HEK293 (cell line): ENCODE measurements around the gene HOXA6.
A peak's percentile ranks its signal among the peaks of the same experiment; 100 is the strongest.

Experiments used
- BCL11B ChIP-seq: fragments of 450-650 bp; formaldehyde crosslinking; IDR thresholded peaks from 2 replicates; pipeline ENCODE4 v1.5.1; 2016; ENCODE audit warnings: low read depth, missing biosample characterization, missing genetic modification characterization
- BCL6B ChIP-seq: fragments of 450-650 bp; formaldehyde crosslinking; IDR thresholded peaks from 2 replicates; pipeline ENCODE4 v1.5.1; 2017; ENCODE audit warnings: missing biosample characterization, missing genetic modification characterization
- CTCF ChIP-seq: fragments of 450-650 bp; formaldehyde crosslinking; IDR thresholded peaks from 2 replicates; pipeline ENCODE4 v1.5.1; 2016; ENCODE audit warnings: missing biosample characterization, missing genetic modification characterization
- ELK4 ChIP-seq: IDR thresholded peaks from 2 replicates; pipeline ENCODE4 v1.6.1; 2011; ENCODE audit warnings: mild to moderate bottlenecking, low read depth, low read length, borderline replicate concordance
- GLI4 ChIP-seq: fragments of 450-650 bp; formaldehyde crosslinking; IDR thresholded peaks from 2 replicates; pipeline ENCODE4 v1.5.1; 2016; ENCODE audit warnings: missing biosample characterization, missing genetic modification characterization
- HOXA7 ChIP-seq: sonication (generic); formaldehyde crosslinking; IDR thresholded peaks from 2 replicates; pipeline ENCODE4 v1.8.1; 2022; ENCODE audit warnings: missing genetic modification reagents, borderline replicate concordance
- HOXD13 ChIP-seq: sonication (generic); formaldehyde crosslinking; IDR thresholded peaks from 2 replicates; pipeline ENCODE4 v1.8.0; 2022; ENCODE audit warnings: missing genetic modification reagents, borderline replicate concordance
- MZF1 ChIP-seq: fragments of 450-650 bp; formaldehyde crosslinking; IDR thresholded peaks from 2 replicates; pipeline ENCODE4 v1.5.1; 2017; ENCODE audit warnings: missing biosample characterization, missing genetic modification characterization, borderline replicate concordance
- PATZ1 ChIP-seq: fragments of 450-650 bp; formaldehyde crosslinking; IDR thresholded peaks from 2 replicates; pipeline ENCODE4 v1.5.1; 2016; ENCODE audit warnings: missing biosample characterization, missing genetic modification characterization
- RBAK ChIP-seq: fragments of 450-650 bp; formaldehyde crosslinking; IDR thresholded peaks from 2 replicates; pipeline ENCODE4 v1.5.1; 2016; ENCODE audit warnings: missing biosample characterization, missing genetic modification characterization
- TRIM28 ChIP-seq: IDR thresholded peaks from 2 replicates; pipeline ENCODE4 v1.6.1; 2011; ENCODE audit warnings: low read length, control low read depth, borderline replicate concordance
- ZBTB21 ChIP-seq: fragments of 450-650 bp; formaldehyde crosslinking; IDR thresholded peaks from 2 replicates; pipeline ENCODE4 v1.5.1; 2017; ENCODE audit warnings: missing biosample characterization, missing genetic modification characterization
- ZNF221 ChIP-seq: fragments of 450-650 bp; formaldehyde crosslinking; IDR thresholded peaks from 2 replicates; pipeline ENCODE4 v1.5.1; 2017; ENCODE audit warnings: missing biosample characterization, missing genetic modification characterization, borderline replicate concordance
- ZNF354C ChIP-seq: fragments of 450-650 bp; formaldehyde crosslinking; IDR thresholded peaks from 2 replicates; pipeline ENCODE4 v1.5.1; 2016; ENCODE audit warnings: missing biosample characterization, missing genetic modification characterization, low read depth, borderline replicate concordance
- ZNF416 ChIP-seq: fragments of 450-650 bp; formaldehyde crosslinking; IDR thresholded peaks from 2 replicates; pipeline ENCODE4 v1.5.1; 2016; ENCODE audit warnings: missing biosample characterization, missing genetic modification characterization
- ZNF48 ChIP-seq: fragments of 450-650 bp; formaldehyde crosslinking; IDR thresholded peaks from 2 replicates; pipeline ENCODE4 v1.5.1; 2016; ENCODE audit warnings: missing biosample characterization, missing genetic modification characterization
- ZNF555 ChIP-seq: fragments of 450-650 bp; formaldehyde crosslinking; conservative IDR thresholded peaks from 2 replicates; pipeline ENCODE4 v1.5.1; 2017; ENCODE audit warnings: missing biosample characterization, mild to moderate bottlenecking, missing genetic modification characterization, inconsistent platforms
- ZNF624 ChIP-seq: fragments of 450-650 bp; formaldehyde crosslinking; IDR thresholded peaks from 2 replicates; pipeline ENCODE4 v1.5.1; 2017; ENCODE audit warnings: missing biosample characterization, missing genetic modification characterization
- ZNF707 ChIP-seq: fragments of 450-650 bp; formaldehyde crosslinking; IDR thresholded peaks from 2 replicates; pipeline ENCODE4 v1.5.1; 2016; ENCODE audit warnings: missing biosample characterization, missing genetic modification characterization
- ZNF747 ChIP-seq: fragments of 450-650 bp; formaldehyde crosslinking; IDR thresholded peaks from 2 replicates; pipeline ENCODE4 v1.5.1; 2016; ENCODE audit warnings: missing biosample characterization, missing genetic modification characterization
- ZNF777 ChIP-seq: fragments of 450-650 bp; formaldehyde crosslinking; IDR thresholded peaks from 2 replicates; pipeline ENCODE4 v1.5.1; 2017; ENCODE audit warnings: missing biosample characterization, missing genetic modification characterization, borderline replicate concordance
- ZNF792 ChIP-seq: fragments of 450-650 bp; formaldehyde crosslinking; IDR thresholded peaks from 2 replicates; pipeline ENCODE4 v1.5.1; 2016; ENCODE audit warnings: missing biosample characterization, missing genetic modification characterization
- ZNF843 ChIP-seq: fragments of 450-650 bp; formaldehyde crosslinking; IDR thresholded peaks from 2 replicates; pipeline ENCODE4 v1.5.1; 2016; ENCODE audit warnings: missing biosample characterization, missing genetic modification characterization
- ZSCAN16 ChIP-seq: fragments of 450-650 bp; formaldehyde crosslinking; IDR thresholded peaks from 2 replicates; pipeline ENCODE4 v1.5.1; 2016; ENCODE audit warnings: missing biosample characterization, missing genetic modification characterization
- TF ChIP-seq, protein P1 (sequence below): fragments of 450-650 bp; formaldehyde crosslinking; IDR thresholded peaks from 2 replicates; pipeline ENCODE4 v1.5.1; 2017; ENCODE audit warnings: missing biosample characterization, missing genetic modification characterization
- TF ChIP-seq, protein P2 (sequence below): fragments of 450-650 bp; formaldehyde crosslinking; IDR thresholded peaks from 2 replicates; pipeline ENCODE4 v1.5.1; 2016; ENCODE audit warnings: missing biosample characterization, missing genetic modification characterization, low read depth

The HOXA6 gene

DNA sequence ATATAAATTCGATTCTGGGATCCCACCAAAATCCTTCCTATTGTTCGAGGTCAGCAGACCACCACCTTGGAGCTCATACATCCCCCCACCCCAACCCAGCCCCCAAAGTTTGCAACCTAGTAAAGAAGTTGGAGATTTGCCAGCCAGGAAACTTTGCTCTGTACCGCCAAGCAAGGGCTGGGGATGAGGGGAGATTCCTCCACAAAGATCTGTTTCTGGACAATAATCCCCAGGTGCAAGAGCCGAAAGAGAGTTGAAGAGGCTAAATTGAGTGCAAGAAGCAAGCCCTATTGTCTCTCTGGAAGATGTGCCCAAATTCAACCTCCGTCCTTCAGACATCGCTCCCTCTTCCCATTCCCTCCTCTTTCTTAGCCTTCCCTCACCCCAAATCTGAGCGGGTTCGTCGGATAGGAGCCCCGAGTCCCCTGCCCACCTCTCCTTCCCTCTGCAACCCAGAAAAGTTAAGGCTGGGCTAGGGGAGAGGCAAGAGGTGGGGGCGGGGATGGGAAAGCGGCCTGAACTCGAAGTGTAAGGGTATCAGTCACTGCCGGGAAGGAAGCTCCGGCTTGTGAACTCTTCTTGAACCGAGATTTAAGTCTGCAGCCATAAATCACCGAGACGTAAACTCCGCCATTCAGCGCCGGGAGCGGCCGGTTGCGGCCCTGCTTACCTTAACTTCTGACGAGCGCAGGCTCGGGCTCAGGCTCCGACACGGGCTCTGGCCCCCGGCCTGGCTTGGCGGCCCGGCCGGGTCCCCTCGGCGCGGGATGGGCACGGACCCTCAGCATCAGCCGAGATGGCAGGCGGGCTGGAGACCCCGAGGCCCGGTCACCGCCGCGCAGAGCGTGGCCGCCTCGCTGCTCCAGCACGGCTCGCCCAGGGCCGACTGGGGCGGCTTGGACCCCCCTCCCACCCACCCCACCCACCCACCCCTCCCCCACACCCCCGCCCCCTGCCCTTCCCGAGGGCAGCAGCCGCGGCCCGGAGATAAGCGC lies 34.3 kb downstream of the HOXA6 start (continued):
- TF ChIP-seq, protein P1, sequence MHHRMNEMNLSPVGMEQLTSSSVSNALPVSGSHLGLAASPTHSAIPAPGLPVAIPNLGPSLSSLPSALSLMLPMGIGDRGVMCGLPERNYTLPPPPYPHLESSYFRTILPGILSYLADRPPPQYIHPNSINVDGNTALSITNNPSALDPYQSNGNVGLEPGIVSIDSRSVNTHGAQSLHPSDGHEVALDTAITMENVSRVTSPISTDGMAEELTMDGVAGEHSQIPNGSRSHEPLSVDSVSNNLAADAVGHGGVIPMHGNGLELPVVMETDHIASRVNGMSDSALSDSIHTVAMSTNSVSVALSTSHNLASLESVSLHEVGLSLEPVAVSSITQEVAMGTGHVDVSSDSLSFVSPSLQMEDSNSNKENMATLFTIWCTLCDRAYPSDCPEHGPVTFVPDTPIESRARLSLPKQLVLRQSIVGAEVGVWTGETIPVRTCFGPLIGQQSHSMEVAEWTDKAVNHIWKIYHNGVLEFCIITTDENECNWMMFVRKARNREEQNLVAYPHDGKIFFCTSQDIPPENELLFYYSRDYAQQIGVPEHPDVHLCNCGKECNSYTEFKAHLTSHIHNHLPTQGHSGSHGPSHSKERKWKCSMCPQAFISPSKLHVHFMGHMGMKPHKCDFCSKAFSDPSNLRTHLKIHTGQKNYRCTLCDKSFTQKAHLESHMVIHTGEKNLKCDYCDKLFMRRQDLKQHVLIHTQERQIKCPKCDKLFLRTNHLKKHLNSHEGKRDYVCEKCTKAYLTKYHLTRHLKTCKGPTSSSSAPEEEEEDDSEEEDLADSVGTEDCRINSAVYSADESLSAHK: no peak
- TF ChIP-seq ZNF777 (tag by site-specific recombination) (no peak), PATZ1 (no peak), ZNF221 (tag by site-specific recombination) (no peak), ZNF416 (tag by site-specific recombination) (no peak), ZNF555 (tag by site-specific recombination) (no peak), ZNF707 (tag by site-specific recombination) (no peak), ZNF747 (no peak), ZNF624 (tag by site-specific recombination) (no peak), BCL11B (peak; percentile 53; the same call in 1 of the 2 replicates), CTCF (no peak), ELK4 (no peak), ZNF354C (tag by site-specific recombination) (no peak), ZNF48 (tag by site-specific recombination) (no peak), ZSCAN16 (tag by site-specific recombination) (no peak), ZNF792 (tag by site-specific recombination) (no peak), GLI4 (tag by site-specific recombination) (no peak), HOXA7 (CRISPR knock-in tag) (no peak), ZBTB21 (tag by site-specific recombination) (no peak), HOXD13 (CRISPR knock-in tag) (no peak), BCL6B (tag by site-specific recombination) (no peak), ZNF843 (tag by site-specific recombination) (0 out of 2 replicates have a peak, but pooled peaks have one; percentile 62), TRIM28 (no peak), MZF1 (tag by site-specific recombination) (no peak), RBAK (no peak)
- TF ChIP-seq, protein P2, sequence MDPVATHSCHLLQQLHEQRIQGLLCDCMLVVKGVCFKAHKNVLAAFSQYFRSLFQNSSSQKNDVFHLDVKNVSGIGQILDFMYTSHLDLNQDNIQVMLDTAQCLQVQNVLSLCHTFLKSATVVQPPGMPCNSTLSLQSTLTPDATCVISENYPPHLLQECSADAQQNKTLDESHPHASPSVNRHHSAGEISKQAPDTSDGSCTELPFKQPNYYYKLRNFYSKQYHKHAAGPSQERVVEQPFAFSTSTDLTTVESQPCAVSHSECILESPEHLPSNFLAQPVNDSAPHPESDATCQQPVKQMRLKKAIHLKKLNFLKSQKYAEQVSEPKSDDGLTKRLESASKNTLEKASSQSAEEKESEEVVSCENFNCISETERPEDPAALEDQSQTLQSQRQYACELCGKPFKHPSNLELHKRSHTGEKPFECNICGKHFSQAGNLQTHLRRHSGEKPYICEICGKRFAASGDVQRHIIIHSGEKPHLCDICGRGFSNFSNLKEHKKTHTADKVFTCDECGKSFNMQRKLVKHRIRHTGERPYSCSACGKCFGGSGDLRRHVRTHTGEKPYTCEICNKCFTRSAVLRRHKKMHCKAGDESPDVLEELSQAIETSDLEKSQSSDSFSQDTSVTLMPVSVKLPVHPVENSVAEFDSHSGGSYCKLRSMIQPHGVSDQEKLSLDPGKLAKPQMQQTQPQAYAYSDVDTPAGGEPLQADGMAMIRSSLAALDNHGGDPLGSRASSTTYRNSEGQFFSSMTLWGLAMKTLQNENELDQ: no peak
